GM23338 (cell line): Measurements from ENCODE around the gene ANKRD63. TPM values are rescaled to one million over a fixed set of nuclear protein-coding genes. Genes with fewer than 3 reads are reported as not detected.
A peak's percentile ranks its signal among the peaks of the same experiment; 100 is the strongest.

Experiments
- ATAC-seq: fragments of 200-7000 bp; cut with Tn5 transposase; 3 replicates; pipeline ENCODE4 v1.9.1; 2020
- DNase-seq: peaks from one replicate; pipeline ENCODE4 v3.0.0-alpha.2; 2015; ENCODE audit warnings: low spot score
- H2AFZ ChIP-seq: fragments of 200-600 bp; sonication (generic); 2 replicates; pipeline ENCODE4 v1.8.0; 2016; ENCODE audit warnings: antibody characterized with exemption, mild to moderate bottlenecking, moderate library complexity
- H3F3A ChIP-seq: fragments of 200-600 bp; sonication (generic); replicated peaks from 2 replicates; pipeline ENCODE4 v1.8.0; 2017; ENCODE audit warnings: antibody characterized with exemption, mixed run types, low read depth
- H3K27ac ChIP-seq: fragments of 200-600 bp; sonication (generic); 2 replicates; pipeline ENCODE4 v1.6.1; 2016; ENCODE audit warnings: low read depth
- H3K27me3 ChIP-seq: fragments of 200-600 bp; sonication (generic); 2 replicates; pipeline ENCODE4 v1.8.0; 2016; ENCODE audit warnings: mild to moderate bottlenecking, mixed run types, moderate library complexity; ENCODE audit not compliant: insufficient read depth
- H3K36me3 ChIP-seq: fragments of 200-600 bp; sonication (generic); 2 replicates; pipeline ENCODE4 v1.8.0; 2016; ENCODE audit warnings: mild to moderate bottlenecking; ENCODE audit not compliant: insufficient read depth
- H3K4me1 ChIP-seq: fragments of 200-600 bp; sonication (generic); 2 replicates; pipeline ENCODE4 v1.8.0; 2016; ENCODE audit warnings: mild to moderate bottlenecking, moderate library complexity; ENCODE audit not compliant: insufficient read depth
- H3K4me2 ChIP-seq: fragments of 200-600 bp; sonication (generic); 2 replicates; pipeline ENCODE4 v1.7.1; 2017; ENCODE audit warnings: mixed run types
- H3K4me3 ChIP-seq: fragments of 200-600 bp; sonication (generic); 2 replicates; pipeline ENCODE4 v1.6.1; 2016; ENCODE audit warnings: mixed run types
- H3K79me2 ChIP-seq: fragments of 200-600 bp; sonication (generic); replicated peaks from 2 replicates; pipeline ENCODE4 v1.8.0; 2017; ENCODE audit warnings: mild to moderate bottlenecking; ENCODE audit not compliant: insufficient read depth
- H3K9me2 ChIP-seq: fragments of 200-600 bp; sonication (generic); 2 replicates; pipeline ENCODE4 v1.8.0; 2017; ENCODE audit not compliant: insufficient read depth
- H4K20me1 ChIP-seq: fragments of 200-600 bp; sonication (generic); replicated peaks from 2 replicates; pipeline ENCODE4 v1.8.0; 2017; ENCODE audit warnings: mild to moderate bottlenecking; ENCODE audit not compliant: insufficient read depth
- H3K27ac Mint-ChIP-seq: 2 replicates; pipeline ENCODE4 v1.8.0; 2020; ENCODE audit warnings: inconsistent platforms, mild to moderate bottlenecking, moderate library complexity, mixed read lengths
- H3K27me3 Mint-ChIP-seq: 3 replicates; pipeline ENCODE4 v1.8.0; 2022; ENCODE audit warnings: low read depth, mild to moderate bottlenecking, moderate library complexity, mixed read lengths, inconsistent platforms; ENCODE audit not compliant: insufficient read depth, poor library complexity
- H3K36me3 Mint-ChIP-seq: 3 replicates; pipeline ENCODE4 v1.8.0; 2021; ENCODE audit warnings: low read depth, mild to moderate bottlenecking, inconsistent platforms, moderate library complexity, mixed read lengths
- H3K4me1 Mint-ChIP-seq: 3 replicates; pipeline ENCODE4 v1.8.0; 2020; ENCODE audit warnings: mild to moderate bottlenecking, inconsistent platforms, mixed read lengths
- H3K4me3 Mint-ChIP-seq: 3 replicates; pipeline ENCODE4 v1.8.0; 2021; ENCODE audit warnings: moderate library complexity, mild to moderate bottlenecking, inconsistent platforms, mixed read lengths
- H3K9me3 Mint-ChIP-seq: 3 replicates; pipeline ENCODE4 v1.8.0; 2020; ENCODE audit warnings: moderate library complexity, mild to moderate bottlenecking, inconsistent platforms, mixed read lengths
- CREB1 ChIP-seq: fragments of 250-450 bp; sonication (Bioruptor Pico); IDR thresholded peaks from 2 replicates; pipeline ENCODE4 v1.5.0; 2020; ENCODE audit warnings: low read depth, mild to moderate bottlenecking, moderate library complexity
- EZH2 ChIP-seq: fragments of 200-600 bp; sonication (generic); IDR thresholded peaks from one replicate; pipeline ENCODE4 v1.8.0; 2017; ENCODE audit warnings: antibody characterized with exemption, mild to moderate bottlenecking, low read depth; ENCODE audit not compliant: unreplicated experiment
- EZH2phosphoT487 ChIP-seq: fragments of 200-600 bp; sonication (generic); IDR thresholded peaks from one replicate; pipeline ENCODE4 v1.8.1; 2018; ENCODE audit warnings: antibody characterized with exemption; ENCODE audit not compliant: unreplicated experiment
- NANOG ChIP-seq: IDR thresholded peaks from 2 replicates; pipeline ENCODE4 v1.6.1; 2016; ENCODE audit warnings: antibody characterized with exemption, borderline replicate concordance
- POLR2AphosphoS5 ChIP-seq: IDR thresholded peaks from 2 replicates; pipeline ENCODE4 v1.6.1; 2016; ENCODE audit warnings: antibody characterized with exemption, low read depth
- STAT1 ChIP-seq: IDR thresholded peaks from one replicate; pipeline ENCODE4 v1.6.1; 2016; ENCODE audit warnings: antibody characterized with exemption; ENCODE audit not compliant: unreplicated experiment
- polyA plus RNA-seq: library from polyadenylated mRNA; unstranded; fragments of >200 nt; fragmentation: Nextera tagmentation; extraction: Ambion mirVana; gene quantifications from 2 replicates; pipeline ENCODE4 v1.2.1, GENCODE V29; 2016
- total RNA-seq: library from RNA; depleted of rRNA; stranded (reverse); fragments of >200 nt; shearing (Covaris generic); gene quantifications from 2 replicates; pipeline ENCODE4 v1.2.3, GENCODE V29; 2014
- TF ChIP-seq, protein P1 (sequence below): IDR thresholded peaks from one replicate; pipeline ENCODE4 v1.6.1; 2018; ENCODE audit warnings: antibody characterized with exemption; ENCODE audit not compliant: unreplicated experiment
- TF ChIP-seq, protein P2 (sequence below): fragments of 250-450 bp; sonication (Bioruptor Pico); IDR thresholded peaks from 2 replicates; pipeline ENCODE4 v1.5.0; 2020; ENCODE audit warnings: mild to moderate bottlenecking, moderate library complexity
- TF ChIP-seq, protein P3 (sequence below), 2 experiments: fragments of 200-600 bp in 1 of 2; sonication (generic) in 1 of 2; conservative IDR thresholded peaks; 2 replicates each; pipeline versions ENCODE4 v1.5.1 to v1.6.1; 2016 to 2017; ENCODE audit warnings: antibody characterized with exemption in 2 of 2, low read depth in 2 of 2, mild to moderate bottlenecking in 2 of 2, moderate library complexity in 1 of 2

ANKRD63 gene
- total and polyA plus RNA-seq, 2 experiments from 2014 or later: 0.59 TPM; not detected in 1

DNA sequence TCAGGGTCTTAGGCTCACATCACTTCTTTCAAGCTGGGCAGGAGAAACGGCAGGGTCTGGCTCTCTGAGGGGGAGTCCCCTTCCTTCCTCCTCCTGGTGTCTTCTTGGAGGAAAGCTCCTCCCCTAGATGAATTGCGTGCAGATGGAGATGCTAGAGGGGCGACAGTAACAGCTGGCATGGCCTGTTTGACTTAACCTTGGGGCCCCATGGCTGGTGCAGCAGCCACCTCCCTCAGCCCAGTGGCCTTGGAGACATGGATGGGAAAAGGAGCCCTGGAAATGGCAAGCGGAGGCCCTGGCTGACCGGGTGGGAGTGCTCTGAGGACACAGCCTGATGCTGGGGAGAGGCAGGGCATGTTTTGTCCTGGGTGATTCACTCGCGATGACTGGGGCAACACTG, 23.8 kb downstream of the ANKRD63 start (continued):
- TF ChIP-seq STAT1: no peak
- TF ChIP-seq POLR2AphosphoS5: no peak
- TF ChIP-seq EZH2phosphoT487: no peak
- TF ChIP-seq EZH2: no peak
- TF ChIP-seq CREB1 (CRISPR knock-in tag): no peak
- no peak for TF ChIP-seq NANOG

DNA sequence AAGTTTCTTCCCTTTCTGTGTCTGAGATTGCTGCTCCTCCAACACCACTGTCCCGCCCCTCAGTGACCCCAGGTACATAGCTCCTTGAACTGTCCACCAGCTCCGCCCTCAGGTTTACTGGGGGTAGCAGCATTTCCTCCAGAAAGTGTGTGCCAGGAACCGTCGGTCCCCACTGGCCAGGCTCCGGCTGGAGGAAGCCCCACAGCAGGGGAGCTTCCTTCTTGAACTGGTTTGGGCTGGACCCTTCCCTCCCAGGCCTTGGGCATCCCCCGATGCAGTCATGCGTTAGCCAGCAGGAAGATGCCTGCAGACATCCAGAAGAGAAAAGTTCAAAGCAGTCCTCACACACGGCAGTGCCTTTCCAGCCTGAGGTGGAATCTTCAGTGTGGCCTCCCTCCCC, 24.3 kb downstream of the ANKRD63 start:
- peak; percentile 63 for ATAC-seq
- H3K4me3 Mint-ChIP-seq: no peak overlapping the region; the same call in 2 of the 3 replicates

More for the DNA sequence above, 24.3 kb downstream of the ANKRD63 start:
- Histone ChIP-seq H3K4me3 (no peak overlapping the region), H4K20me1 (no peaks in the 10 kb centered on the region), H3F3A (no peaks in the 10 kb centered on the region), H3K27me3 (peaks cover 13% of the 10 kb centered on the region), H3K4me2 (peak overlapping the region; percentile 42), H3K79me2 (no peaks in the 10 kb centered on the region), H3K4me1 (peaks cover 12% of the 10 kb centered on the region), H3K27ac (no peak overlapping the region), H3K9me2 (no peaks in the 10 kb centered on the region), H3K36me3 (no peaks in the 10 kb centered on the region), H2AFZ (peak overlapping the region; percentile 4; the same call in 1 of the 2 replicates)
- TF ChIP-seq, protein P1, sequence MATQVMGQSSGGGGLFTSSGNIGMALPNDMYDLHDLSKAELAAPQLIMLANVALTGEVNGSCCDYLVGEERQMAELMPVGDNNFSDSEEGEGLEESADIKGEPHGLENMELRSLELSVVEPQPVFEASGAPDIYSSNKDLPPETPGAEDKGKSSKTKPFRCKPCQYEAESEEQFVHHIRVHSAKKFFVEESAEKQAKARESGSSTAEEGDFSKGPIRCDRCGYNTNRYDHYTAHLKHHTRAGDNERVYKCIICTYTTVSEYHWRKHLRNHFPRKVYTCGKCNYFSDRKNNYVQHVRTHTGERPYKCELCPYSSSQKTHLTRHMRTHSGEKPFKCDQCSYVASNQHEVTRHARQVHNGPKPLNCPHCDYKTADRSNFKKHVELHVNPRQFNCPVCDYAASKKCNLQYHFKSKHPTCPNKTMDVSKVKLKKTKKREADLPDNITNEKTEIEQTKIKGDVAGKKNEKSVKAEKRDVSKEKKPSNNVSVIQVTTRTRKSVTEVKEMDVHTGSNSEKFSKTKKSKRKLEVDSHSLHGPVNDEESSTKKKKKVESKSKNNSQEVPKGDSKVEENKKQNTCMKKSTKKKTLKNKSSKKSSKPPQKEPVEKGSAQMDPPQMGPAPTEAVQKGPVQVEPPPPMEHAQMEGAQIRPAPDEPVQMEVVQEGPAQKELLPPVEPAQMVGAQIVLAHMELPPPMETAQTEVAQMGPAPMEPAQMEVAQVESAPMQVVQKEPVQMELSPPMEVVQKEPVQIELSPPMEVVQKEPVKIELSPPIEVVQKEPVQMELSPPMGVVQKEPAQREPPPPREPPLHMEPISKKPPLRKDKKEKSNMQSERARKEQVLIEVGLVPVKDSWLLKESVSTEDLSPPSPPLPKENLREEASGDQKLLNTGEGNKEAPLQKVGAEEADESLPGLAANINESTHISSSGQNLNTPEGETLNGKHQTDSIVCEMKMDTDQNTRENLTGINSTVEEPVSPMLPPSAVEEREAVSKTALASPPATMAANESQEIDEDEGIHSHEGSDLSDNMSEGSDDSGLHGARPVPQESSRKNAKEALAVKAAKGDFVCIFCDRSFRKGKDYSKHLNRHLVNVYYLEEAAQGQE: no peak
- TF ChIP-seq, protein P2, sequence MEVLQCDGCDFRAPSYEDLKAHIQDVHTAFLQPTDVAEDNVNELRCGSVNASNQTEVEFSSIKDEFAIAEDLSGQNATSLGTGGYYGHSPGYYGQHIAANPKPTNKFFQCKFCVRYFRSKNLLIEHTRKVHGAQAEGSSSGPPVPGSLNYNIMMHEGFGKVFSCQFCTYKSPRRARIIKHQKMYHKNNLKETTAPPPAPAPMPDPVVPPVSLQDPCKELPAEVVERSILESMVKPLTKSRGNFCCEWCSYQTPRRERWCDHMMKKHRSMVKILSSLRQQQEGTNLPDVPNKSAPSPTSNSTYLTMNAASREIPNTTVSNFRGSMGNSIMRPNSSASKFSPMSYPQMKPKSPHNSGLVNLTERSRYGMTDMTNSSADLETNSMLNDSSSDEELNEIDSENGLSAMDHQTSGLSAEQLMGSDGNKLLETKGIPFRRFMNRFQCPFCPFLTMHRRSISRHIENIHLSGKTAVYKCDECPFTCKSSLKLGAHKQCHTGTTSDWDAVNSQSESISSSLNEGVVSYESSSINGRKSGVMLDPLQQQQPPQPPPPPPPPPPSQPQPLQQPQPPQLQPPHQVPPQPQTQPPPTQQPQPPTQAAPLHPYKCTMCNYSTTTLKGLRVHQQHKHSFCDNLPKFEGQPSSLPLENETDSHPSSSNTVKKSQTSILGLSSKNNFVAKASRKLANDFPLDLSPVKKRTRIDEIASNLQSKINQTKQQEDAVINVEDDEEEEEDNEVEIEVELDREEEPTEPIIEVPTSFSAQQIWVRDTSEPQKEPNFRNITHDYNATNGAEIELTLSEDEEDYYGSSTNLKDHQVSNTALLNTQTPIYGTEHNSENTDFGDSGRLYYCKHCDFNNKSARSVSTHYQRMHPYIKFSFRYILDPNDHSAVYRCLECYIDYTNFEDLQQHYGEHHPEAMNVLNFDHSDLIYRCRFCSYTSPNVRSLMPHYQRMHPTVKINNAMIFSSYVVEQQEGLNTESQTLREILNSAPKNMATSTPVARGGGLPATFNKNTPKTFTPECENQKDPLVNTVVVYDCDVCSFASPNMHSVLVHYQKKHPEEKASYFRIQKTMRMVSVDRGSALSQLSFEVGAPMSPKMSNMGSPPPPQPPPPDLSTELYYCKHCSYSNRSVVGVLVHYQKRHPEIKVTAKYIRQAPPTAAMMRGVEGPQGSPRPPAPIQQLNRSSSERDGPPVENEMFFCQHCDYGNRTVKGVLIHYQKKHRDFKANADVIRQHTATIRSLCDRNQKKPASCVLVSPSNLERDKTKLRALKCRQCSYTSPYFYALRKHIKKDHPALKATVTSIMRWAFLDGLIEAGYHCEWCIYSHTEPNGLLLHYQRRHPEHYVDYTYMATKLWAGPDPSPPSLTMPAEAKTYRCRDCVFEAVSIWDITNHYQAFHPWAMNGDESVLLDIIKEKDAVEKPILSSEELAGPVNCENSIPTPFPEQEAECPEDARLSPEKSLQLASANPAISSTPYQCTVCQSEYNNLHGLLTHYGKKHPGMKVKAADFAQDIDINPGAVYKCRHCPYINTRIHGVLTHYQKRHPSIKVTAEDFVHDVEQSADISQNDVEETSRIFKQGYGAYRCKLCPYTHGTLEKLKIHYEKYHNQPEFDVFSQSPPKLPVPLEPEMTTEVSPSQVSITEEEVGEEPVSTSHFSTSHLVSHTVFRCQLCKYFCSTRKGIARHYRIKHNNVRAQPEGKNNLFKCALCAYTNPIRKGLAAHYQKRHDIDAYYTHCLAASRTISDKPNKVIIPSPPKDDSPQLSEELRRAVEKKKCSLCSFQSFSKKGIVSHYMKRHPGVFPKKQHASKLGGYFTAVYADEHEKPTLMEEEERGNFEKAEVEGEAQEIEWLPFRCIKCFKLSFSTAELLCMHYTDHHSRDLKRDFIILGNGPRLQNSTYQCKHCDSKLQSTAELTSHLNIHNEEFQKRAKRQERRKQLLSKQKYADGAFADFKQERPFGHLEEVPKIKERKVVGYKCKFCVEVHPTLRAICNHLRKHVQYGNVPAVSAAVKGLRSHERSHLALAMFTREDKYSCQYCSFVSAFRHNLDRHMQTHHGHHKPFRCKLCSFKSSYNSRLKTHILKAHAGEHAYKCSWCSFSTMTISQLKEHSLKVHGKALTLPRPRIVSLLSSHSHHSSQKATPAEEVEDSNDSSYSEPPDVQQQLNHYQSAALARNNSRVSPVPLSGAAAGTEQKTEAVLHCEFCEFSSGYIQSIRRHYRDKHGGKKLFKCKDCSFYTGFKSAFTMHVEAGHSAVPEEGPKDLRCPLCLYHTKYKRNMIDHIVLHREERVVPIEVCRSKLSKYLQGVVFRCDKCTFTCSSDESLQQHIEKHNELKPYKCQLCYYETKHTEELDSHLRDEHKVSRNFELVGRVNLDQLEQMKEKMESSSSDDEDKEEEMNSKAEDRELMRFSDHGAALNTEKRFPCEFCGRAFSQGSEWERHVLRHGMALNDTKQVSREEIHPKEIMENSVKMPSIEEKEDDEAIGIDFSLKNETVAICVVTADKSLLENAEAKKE (CRISPR knock-in tag): no peak
- TF ChIP-seq, protein P3, sequence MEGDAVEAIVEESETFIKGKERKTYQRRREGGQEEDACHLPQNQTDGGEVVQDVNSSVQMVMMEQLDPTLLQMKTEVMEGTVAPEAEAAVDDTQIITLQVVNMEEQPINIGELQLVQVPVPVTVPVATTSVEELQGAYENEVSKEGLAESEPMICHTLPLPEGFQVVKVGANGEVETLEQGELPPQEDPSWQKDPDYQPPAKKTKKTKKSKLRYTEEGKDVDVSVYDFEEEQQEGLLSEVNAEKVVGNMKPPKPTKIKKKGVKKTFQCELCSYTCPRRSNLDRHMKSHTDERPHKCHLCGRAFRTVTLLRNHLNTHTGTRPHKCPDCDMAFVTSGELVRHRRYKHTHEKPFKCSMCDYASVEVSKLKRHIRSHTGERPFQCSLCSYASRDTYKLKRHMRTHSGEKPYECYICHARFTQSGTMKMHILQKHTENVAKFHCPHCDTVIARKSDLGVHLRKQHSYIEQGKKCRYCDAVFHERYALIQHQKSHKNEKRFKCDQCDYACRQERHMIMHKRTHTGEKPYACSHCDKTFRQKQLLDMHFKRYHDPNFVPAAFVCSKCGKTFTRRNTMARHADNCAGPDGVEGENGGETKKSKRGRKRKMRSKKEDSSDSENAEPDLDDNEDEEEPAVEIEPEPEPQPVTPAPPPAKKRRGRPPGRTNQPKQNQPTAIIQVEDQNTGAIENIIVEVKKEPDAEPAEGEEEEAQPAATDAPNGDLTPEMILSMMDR (conservative IDR thresholded peaks at IDR 0.05; ENCODE audit: low read depth in 2 of 2): peak; percentile 12 to 51; a peak in 2 of 4 replicates
- no peak for TF ChIP-seq EZH2
- DNase-seq: peak; percentile 78
- peaks cover 12% of the 10 kb centered on the region for H3K27me3 Mint-ChIP-seq
- H3K27ac Mint-ChIP-seq: no peak overlapping the region
- H3K36me3 Mint-ChIP-seq: no peaks in the 10 kb centered on the region; the same call in 2 of the 3 replicates
- no peaks in the 10 kb centered on the region; the same call in 2 of the 3 replicates for H3K9me3 Mint-ChIP-seq
- H3K4me1 Mint-ChIP-seq: peaks cover 28% of the 10 kb centered on the region
